Measurements from ENCODE around the gene DOK4.

DNA sequence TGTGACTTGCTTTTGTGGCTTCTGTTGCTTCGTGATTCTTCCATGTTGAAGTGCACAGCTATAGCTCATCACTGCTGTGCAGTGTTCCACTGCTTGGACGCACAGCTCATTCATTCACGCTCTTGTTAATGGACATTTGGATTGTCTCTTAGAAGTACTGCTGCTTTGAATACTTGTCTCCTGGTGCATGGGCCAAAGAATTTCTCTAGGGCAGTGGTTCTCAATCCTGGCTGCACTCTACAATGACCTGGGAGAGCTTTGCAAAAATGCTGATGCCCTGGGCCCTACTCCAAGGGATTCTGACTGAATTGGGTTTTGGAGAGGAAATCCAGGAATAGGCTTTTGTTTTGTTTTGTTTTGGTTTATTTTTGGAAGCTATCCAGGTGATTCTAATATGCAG is 61.7 kb downstream of the DOK4 start:
- TF ChIP-seq POLR2AphosphoS5 (IDR thresholded peaks at IDR 0.05; ENCODE audit: low read depth), result no peak
- TF ChIP-seq, protein P1, sequence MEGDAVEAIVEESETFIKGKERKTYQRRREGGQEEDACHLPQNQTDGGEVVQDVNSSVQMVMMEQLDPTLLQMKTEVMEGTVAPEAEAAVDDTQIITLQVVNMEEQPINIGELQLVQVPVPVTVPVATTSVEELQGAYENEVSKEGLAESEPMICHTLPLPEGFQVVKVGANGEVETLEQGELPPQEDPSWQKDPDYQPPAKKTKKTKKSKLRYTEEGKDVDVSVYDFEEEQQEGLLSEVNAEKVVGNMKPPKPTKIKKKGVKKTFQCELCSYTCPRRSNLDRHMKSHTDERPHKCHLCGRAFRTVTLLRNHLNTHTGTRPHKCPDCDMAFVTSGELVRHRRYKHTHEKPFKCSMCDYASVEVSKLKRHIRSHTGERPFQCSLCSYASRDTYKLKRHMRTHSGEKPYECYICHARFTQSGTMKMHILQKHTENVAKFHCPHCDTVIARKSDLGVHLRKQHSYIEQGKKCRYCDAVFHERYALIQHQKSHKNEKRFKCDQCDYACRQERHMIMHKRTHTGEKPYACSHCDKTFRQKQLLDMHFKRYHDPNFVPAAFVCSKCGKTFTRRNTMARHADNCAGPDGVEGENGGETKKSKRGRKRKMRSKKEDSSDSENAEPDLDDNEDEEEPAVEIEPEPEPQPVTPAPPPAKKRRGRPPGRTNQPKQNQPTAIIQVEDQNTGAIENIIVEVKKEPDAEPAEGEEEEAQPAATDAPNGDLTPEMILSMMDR (IDR thresholded peaks at IDR 0.05; ENCODE audit: insufficient read depth, low read length), result no peak
- TF ChIP-seq SPI1 (IDR thresholded peaks at IDR 0.05; ENCODE audit: borderline replicate concordance, low read depth), result no peak
- no peak for TF ChIP-seq GABPA (IDR thresholded peaks at IDR 0.05; ENCODE audit: low read depth)
